T-helper 9 cell (primary cell): ENCODE results near the gene RPS26.
"Not testable (repeated sequence)": the region's sequence is repeated elsewhere in the genome, so short reads cannot be mapped to it uniquely, and the experiment has no call there.

ENCODE experiments used
- DNase-seq: peaks from one replicate; pipeline ENCODE4 v3.0.0-alpha.2; 2020

The RPS26 gene

DNA sequence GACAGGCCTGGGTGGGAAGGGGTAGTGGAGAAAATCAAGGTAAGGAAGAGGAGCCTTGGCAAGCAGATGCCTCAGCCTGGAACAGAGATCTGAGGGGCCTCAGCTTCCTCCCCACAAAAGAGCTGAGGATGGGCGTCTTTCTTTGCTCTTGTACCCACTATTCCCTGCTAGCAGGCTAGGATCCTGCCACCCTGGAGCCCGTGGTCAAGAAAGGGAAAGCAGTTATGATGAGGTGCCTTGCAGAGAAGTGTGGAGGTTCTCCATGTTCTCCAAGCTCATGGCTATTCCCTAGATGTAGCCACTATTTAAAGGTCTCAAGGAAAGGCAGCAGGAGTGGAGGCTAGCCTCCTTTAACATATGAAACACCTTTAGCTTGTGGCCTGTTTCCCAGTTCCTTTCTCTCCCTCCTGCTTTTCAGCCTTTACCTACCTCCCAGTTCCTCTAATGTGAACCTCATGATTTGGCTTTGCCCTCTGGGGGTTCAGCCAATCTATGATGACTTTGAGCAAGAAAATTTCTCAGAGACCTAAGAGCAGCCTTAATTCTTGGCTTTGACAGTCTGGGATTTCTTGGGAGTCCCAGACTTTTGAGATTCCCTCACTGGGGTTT, 19.7 kb upstream of the RPS26 start:
- DNase-seq, result no peak

DNA sequence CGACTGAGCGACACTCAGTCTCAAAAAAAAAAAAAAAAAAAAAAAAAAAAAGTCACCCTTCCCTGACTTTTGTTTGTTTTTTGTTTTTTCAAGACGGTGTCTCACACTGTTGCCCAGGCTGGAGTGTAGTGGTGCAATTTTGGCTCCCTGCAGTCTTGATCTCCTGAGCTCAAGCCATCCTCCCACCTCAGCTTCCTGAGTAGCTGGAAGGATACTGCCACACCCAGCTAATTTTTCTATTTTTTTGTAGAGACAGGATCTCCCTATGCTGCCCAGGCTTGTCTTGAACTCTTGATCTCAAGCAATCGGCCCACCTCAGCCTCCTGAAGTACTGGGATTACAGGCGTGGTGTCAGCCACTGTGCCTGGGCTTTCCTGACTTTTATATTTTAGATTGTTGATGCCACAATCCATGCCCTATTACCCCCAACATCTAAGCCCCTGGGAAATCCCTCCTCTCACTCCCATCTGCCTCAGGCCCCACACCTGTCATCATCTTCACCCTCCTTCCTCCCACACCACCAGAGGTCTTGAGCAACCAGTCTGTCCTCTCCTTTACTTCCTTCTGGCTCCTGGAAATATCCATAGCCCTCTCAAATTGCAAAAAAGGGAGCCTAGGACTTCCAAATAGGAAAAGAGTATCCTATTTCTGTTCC, 13.1 kb upstream of the RPS26 start:
- no peak for DNase-seq

DNA sequence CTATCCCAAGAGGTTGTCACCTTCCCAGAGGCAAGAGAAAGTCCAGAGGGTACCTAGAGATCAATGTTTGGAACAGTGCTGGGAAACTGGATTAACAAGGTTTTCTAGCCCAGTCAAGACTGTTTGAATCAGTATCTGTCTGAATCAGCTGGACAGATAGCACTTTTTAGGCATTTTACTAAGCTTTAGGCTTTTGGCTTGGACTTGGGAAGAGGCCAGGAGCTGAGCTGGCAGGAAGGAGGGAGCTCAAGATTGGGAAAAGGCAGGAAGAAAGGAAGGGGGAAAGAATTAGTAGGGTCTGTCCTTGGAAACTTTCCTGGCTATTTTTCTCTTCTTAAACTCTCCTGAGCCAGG, 12.6 kb upstream of the RPS26 start:
- no peak for DNase-seq

DNA sequence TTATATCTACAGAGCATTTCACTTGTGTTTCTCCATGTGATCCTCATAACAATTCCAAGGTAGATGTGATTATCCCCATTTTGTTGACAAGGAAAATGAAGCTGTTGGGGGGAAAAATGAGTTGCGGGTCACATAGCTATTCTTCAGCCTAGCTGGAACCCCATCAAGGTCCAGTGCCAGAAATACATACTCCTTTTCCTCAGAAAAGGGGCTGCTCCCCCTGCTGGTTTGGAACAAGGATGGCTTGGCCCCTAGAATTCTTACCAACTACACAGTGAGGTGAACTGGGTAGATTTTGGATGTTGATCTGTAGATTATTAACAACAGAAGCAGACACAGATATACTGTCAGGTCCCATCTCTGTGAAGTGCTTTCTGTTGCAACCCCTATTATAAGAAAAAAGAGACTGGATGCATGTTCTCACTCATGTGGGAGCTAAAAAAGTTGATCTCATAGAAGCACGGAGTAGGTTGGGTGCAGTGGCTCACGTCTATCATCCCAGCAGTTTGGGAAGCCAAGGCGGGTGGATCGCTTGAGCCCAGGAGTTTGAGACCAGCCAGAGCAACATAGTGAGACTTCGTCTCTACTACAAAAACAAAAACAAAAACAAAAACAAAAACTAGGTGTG, 11.9 kb upstream of the RPS26 start:
- peak; percentile 20 for DNase-seq

DNA sequence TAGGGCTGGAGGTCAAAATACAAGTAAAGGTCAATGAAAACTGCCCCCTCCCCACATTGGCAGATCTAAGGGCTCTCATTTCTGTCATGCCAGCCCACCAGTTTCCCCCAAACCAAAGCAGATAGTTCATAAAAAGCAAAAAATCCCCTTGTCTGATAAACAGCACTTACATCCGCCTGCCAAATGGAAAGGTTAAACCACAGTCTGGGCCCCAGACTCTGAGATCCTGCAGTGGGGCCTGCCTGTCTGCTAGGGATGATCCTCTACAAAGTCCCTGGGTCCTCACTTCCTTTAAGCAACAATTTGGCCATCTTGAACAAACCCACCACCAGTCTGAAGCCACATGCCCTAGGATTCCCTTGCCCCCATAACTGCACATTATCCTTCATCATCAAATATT, 9.7 kb upstream of the RPS26 start:
- no peak for DNase-seq

DNA sequence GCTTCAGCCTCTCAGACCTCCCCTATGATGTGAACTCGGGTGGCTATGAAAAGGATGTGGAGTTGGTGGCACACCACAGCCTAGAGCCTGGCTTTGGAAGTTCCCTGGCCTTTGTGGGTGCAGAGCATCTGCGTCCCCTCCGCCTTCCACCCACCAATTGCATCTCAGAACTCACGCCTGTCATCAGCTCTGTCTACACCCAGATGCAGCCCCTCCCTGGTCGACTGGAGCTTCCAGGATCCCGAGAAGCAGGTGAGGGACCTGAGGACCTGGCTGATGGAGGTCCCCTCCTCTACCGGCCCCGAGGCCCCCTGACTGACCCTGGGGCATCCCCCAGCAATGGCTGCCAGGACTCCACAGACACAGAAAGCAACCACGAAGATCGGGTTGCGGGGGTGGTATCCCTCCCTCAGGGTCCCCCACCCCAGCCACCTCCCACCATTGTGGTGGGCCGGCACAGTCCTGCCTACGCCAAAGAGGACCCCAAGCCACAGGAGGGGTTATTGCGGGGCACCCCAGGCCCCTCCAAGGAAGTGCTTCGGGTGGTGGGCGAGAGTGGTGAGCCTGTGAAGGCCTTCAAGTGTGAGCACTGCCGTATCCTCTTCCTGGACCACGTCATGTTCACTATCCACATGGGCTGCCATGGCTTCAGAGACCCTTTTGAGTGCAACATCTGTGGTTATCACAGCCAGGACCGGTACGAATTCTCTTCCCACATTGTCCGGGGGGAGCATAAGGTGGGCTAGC, 7.0 kb upstream of the RPS26 start:
- no peak for DNase-seq

DNA sequence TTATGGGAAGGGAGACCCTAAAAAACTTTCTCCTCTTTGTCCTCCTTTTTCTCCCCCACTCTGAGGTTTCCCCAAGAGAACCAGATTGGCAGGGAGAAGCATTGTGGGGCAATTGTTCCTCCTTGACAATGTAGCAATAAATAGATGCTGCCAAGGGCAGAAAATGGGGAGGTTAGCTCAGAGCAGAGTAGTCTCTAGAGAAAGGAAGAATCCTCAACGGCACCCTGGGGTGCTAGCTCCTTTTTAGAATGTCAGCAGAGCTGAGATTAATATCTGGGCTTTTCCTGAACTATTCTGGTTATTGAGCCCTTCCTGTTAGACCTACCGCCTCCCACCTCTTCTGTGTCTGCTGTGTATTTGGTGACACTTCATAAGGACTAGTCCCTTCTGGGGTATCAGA, 4.6 kb upstream of the RPS26 start:
- no peak for DNase-seq

DNA sequence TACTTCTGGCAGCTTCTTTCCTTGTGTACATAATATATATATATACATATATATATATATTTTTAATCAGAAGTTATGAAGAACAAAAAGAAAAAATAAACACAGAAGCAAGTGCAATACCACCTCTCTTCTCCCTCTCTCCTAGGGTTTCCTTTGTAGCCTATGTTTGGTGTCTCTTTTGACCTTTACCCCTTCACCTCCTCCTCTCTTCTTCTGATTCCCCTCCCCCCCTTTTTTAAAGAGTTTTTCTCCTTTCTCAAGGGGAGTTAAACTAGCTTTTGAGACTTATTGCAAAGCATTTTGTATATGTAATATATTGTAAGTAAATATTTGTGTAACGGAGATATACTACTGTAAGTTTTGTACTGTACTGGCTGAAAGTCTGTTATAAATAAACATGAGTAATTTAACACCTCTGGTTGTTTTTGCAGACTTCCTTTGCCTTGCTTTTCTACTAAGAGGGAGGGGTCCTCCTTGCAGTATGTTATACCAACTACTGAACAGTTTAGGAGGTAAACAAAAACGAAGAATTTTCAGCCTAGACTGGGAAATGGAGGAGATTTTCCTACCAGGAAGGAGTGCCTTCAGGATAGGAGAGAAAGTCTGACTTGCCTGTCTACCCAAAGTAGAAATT, 3.6 kb upstream of the RPS26 start:
- DNase-seq, result no peak

DNA sequence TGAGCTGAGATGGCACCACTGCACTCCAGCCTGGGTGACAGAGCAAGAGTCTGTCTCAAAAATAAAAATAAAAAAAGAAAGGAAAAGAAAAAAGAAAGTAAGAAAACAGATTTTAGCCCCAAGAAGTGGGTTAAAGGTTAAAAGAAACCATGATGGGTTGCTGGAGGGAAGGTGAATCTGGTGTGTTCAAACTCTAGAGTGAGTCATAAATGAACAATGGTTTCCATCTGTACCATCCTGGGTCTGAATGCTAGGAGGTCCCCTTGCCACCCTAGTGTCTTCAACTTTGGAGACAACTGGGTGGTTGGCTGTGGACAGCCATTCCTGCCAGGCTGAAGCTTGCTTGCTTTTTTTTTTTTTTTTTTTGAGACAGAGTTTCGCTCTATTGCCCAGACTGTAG, 1.6 kb upstream of the RPS26 start:
- no peak for DNase-seq

DNA sequence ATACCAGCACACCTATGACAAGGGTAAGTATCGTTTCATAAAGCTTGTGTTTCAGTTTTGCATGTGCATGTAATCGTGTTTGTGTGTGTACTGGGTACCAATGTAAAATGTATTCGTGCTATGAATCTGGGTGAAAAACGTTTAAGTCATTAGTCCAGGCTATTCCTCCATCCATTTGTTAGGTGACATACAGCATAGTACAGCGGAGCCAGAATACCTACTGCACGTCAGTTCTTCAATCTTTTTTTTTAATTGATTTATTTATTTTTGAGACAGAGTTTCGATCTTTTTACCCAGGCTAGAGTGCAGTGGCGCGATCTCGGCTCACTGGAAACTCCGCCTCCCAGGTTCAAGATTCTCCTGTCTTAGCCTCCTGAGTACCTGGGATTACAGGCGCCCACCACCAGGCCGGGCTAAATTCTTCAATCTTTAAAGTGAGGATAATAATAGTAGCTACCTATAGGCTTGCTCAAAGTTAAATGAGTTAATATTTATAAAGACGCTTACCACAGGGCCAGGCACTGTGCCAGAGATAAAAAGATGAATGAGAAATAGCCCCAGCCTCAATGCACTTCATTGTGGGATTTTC, 661 bp upstream of the RPS26 start:
- no peak for DNase-seq

DNA sequence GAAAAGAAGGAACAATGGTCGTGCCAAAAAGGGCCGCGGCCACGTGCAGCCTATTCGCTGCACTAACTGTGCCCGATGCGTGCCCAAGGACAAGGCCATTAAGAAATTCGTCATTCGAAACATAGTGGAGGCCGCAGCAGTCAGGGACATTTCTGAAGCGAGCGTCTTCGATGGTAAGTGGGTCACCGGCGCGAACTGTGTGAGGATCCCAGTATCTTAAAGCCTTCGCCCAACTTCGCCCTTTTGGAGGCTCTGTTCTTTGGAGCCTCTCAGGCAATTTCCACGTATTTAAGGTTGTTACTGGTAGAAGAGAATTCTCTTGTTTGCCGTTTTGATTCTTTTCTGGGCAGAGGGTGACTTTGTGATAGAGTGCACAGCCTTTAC, 704 bp downstream of the RPS26 start:
- not testable (repeated sequence) for DNase-seq

DNA sequence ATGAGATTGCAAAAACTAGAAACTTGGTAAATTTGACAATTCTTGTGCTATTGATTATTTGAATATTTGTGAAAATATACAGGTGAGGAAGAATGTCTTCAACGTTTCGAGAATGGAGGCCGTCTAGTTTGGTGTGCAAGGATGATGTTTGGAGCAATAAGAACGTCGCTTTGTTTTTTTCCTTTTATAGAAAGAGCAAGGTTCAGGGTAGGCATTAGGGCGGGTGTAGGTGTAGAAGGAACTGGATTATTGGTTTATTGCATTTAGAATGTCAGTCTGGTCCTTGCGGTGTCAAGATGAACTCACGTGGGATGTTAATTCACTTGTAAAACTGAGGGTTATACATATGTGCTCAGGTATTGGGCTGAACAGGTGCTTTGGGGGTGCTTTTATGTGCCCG, 1.1 kb downstream of the RPS26 start:
- no peak for DNase-seq

DNA sequence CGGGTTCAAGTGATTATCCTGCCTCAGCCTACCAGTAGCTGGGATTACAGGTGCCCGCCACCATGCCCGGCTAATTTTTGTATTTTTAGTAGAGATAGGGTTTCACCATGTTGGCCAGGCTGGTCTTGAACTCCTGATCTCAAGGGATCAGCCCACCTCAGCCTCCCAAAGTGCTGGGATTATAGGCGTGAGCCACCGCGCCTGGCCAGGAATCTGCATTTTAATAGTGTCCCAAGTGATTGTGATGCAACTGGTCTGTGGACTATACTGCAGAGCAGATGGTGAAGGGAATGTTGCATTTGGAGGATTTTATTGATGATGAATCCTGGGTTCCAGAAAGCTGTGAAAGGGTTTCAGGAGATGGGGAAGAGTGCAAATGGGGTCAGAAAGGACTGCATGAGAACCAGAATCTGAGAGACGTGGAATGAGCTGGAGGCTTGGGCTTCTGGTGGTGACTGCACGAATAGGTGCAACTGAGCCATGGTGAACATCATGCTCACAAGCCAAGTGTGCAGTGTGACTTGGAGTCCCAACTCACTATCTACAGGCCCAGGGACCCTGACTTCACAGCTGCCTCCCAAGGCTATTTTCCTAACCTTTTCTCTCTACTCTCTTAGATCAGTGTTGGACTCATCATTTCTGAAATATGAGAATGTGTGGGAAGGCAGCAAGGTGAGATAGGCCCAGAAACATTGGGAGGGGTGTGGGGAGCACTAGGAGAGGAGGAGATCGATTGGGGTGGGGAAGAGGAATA, 4.5 kb downstream of the RPS26 start:
- no peak for DNase-seq

DNA sequence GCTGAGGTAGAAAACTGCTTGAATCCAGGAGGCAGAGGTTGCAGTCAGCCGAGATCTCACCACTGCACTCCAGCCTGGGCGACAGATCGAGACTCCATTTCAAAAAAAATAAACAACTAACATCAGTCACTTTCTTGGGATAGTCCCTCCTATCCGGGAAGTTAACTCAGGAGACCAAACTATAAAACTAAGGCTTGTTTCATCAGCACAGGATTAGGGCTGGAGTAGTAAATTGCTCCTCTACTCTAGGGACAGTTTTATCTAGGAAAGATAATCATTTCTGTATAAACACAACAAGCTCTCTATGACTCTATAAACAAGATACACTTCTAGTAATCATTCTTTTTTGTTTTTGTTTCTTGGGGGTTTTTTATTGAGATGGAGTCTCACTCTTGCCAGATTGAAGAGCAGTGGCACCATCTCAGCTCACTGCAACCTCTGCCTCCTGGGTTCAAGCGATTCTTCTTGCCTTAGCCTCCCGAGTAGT, 11.7 kb downstream of the RPS26 start:
- no peak for DNase-seq

DNA sequence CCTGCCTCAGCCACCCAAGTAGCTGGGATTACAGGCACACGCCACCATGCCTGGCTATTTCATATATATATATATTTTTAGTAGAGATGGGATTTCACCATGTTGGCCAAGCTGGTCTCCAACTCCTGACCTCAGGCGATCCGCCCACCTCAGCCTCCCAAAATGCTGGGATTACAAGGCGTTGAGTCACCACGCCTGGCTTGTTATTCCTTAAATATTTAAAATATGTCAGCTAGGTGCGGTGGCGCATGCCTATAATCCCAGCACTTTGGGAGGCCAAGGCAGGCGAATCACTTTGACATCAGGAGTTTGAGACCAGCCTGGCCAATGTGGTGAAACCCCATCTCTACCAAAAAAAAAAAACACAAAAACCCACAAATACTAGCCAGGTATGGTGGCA, 18.2 kb downstream of the RPS26 start:
- DNase-seq, result not testable (repeated sequence)

DNA sequence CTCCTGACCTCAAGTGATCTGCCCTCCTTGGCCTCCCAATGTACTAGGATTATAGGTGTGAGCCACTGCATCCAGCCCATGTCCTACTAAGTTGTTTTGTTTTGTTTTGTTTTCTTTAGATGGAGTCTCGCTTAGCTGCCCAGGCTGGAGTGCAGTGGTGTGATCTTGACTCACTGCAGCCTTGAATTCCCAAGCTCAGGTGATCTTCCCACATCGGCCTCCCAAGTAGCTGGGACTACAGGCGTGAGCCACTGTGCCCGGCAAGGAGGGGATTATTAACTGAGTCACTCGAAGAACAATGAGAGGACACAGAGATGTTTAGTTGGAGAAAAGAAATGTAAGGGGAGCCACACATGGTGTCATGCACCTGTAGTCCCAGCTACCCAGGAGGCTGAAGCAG, 20.3 kb downstream of the RPS26 start:
- DNase-seq, result no peak

DNA sequence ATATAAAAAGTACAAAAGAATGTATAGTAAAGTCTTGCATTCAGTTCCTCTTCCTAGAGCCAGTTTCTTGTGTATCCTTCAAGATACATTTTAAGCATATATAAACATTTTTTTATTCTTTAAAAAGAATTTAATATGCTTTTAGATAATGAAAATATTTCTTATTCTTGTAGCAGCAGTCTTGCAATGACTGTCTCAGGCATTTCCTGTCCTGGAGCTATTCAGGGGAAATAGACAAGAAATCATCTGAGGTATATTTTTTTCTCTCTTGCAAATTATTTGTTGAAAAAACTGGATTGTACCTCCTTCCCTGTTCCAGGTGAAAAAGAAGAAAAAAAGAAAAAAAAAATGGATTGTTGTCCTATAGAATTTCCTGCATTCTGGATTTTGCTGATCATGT, 21.3 kb downstream of the RPS26 start:
- DNase-seq, result no peak

DNA sequence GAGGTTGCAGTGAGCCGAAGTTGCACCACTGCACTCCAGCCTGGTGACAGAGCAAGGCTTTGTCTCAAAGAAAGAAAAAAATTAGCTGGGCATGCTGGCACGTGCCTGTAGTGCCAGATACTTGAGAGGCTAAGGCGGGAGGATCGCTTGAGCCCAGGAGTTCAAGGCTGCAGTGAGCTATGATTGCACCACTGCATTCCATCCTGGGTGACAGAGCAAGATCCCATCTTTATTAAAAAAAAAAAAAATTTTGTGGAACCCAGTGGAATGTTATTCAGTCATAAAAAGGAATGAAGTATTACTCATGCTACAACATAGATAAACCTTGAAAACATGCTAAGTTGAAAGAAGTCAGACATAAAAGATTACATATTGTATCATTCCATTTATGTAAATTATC, 29.9 kb downstream of the RPS26 start:
- DNase-seq, result no peak

DNA sequence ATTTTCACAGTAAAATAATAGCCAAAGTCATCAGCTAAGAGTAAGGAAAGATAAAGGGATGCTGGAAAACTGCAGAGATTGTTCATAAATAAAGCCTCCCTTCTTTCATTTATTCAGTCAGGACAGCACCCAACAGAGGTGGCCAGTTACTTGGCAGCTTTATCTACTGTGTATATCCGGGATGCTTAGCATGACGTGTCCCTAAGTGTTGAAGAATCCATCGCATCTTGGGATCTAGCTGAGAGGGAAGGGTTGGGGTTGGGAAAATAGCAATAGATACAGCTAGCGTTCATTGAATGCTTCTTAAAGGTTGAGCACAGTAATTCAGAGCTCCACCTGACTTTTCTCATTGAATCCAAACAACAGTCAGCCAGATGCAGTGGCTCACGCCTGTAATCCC, 32.7 kb downstream of the RPS26 start:
- no peak for DNase-seq

DNA sequence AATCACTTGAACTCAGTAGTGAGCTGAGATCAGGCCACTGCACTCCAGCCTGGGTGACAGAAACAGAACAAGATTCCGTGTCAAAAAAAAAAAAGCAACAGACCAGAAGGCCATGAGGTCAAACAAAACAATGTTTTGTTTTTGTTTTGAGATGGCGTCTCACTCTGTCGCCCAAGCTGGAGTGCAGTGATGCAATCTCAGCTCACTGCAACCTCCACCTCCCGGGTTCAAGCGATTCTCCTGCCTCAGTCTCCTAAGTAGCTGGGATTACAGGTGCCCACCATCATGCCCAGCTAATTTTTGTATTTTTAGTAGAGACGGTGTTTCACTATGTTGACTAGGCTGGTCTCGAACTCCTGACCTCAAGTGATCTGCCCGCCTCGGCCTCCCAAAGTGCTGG, 36.2 kb downstream of the RPS26 start:
- not testable (repeated sequence) for DNase-seq

DNA sequence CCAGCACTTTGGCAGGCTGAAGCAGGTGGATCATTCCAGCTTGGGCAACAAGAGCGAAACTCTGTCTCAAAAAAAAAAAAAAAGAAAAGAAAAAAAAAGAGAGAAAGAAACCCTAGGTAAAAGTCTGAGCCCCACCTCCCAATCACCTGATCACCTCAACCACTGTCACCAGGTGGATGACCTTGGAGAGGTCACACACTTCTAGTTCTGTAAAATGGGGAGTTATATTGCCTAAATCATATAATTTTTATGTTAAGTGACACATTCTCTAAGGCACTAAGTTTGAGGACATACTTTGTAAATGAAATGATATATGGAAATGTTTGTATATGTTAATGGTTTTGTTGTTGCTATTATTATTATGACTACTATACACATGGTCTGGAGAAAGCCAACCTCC, 36.7 kb downstream of the RPS26 start:
- DNase-seq, result no peak
